Stomach (tissue), 4 donors: ENCODE results near the gene PDK2.

Experiments used
- EP300 ChIP-seq: sonication (generic); formaldehyde crosslinking; IDR thresholded peaks from one replicate; pipeline ENCODE4 v1.6.1; 2017; ENCODE audit warnings: antibody characterized with exemption
- POLR2A ChIP-seq, 4 donors: fragments of 450-650 bp; IDR thresholded peaks; one replicate each; pipeline ENCODE4 v1.6.1; 2016; ENCODE audit warnings: antibody characterized with exemption in 4 of 4, control low read depth in 2 of 4, mild to moderate bottlenecking in 1 of 4, moderate library complexity in 1 of 4
- POLR2AphosphoS5 ChIP-seq, 3 donors: sonication (generic); formaldehyde crosslinking; IDR thresholded peaks; one replicate each; pipeline ENCODE4 v1.6.1; 2016; ENCODE audit warnings: antibody characterized with exemption in 3 of 3
- TF ChIP-seq, protein P1 (sequence below), 7 experiments: fragments of 450-650 bp in 4 of 7; fragments of 200-600 bp in 3 of 7; sonication (generic) in 3 of 7; IDR thresholded peaks; one replicate each; pipeline ENCODE4 v1.5.1; 2016 to 2019; ENCODE audit warnings: antibody characterized with exemption in 7 of 7, control low read depth in 2 of 7, mild to moderate bottlenecking in 1 of 7

DNA sequence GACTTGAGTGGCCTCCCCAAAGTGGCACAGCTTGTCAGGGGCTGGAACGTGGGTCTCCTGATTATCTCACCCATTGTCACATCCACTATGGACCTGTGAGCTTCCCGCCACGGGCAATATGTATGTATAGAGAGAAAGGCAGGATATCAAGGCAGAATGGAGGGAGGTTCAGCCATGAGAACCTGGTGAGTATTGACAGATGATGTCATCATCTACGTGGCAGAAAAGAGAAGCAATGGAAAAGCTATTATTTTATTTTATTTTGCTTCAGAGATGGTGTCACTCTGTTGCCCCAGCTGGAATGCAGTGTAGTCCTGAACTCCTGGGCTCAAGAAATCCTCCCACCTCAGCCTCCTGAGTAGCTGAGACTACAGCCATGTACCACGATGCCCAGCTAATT lies 13.4 kb upstream of the PDK2 start:
- no peak for TF ChIP-seq POLR2A (IDR thresholded peaks at IDR 0.05)
- TF ChIP-seq, protein P1, sequence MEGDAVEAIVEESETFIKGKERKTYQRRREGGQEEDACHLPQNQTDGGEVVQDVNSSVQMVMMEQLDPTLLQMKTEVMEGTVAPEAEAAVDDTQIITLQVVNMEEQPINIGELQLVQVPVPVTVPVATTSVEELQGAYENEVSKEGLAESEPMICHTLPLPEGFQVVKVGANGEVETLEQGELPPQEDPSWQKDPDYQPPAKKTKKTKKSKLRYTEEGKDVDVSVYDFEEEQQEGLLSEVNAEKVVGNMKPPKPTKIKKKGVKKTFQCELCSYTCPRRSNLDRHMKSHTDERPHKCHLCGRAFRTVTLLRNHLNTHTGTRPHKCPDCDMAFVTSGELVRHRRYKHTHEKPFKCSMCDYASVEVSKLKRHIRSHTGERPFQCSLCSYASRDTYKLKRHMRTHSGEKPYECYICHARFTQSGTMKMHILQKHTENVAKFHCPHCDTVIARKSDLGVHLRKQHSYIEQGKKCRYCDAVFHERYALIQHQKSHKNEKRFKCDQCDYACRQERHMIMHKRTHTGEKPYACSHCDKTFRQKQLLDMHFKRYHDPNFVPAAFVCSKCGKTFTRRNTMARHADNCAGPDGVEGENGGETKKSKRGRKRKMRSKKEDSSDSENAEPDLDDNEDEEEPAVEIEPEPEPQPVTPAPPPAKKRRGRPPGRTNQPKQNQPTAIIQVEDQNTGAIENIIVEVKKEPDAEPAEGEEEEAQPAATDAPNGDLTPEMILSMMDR (IDR thresholded peaks at IDR 0.05), result no peak
- TF ChIP-seq POLR2AphosphoS5 (IDR thresholded peaks at IDR 0.05), result no peak
- no peak for TF ChIP-seq EP300
